ENCODE results near the gene ZNF319. TPM values are rescaled to one million over a fixed set of nuclear protein-coding genes. Genes with fewer than 3 reads are reported as not detected.

Gene ZNF319
- total and polyA plus RNA-seq, 2 experiments from 2014 or later: 1.7 to 10.0 TPM

DNA sequence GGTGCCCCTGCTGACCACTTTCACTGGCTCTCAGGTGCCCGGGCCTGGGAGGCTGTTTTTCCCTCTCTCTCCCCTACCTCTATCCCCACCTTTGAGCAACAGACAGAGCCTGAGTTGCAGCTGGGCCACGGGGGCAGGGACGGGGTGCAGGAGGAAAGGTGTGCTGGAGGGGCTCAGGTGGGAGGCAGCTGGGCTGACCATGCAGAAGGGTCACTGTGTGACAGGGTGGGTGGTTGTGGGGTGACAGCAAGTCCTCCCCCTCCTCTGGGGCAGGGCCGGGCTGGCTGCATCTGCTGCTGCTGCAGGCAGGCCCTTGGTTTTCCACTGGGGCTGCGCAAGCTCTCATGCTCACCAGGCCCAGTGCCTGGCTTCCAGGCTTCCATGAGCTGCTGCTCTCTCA, 6.6 kb downstream of the ZNF319 start:
- Histone ChIP-seq H3K36me3 (ENCODE audit: insufficient read depth) (no peaks in the 10 kb centered on the region), H3K9me2 (ENCODE audit: insufficient read depth) (no peaks in the 10 kb centered on the region), H4K20me1 (replicated peaks; ENCODE audit: insufficient read depth) (no peaks in the 10 kb centered on the region), H3K4me2 (no peak overlapping the region), H3K4me3 (no peak overlapping the region), H3F3A (replicated peaks; ENCODE audit: low read depth) (no peaks in the 10 kb centered on the region), H3K27ac (ENCODE audit: low read depth) (no peak overlapping the region), H3K79me2 (replicated peaks; ENCODE audit: insufficient read depth) (no peaks in the 10 kb centered on the region), H3K27me3 (ENCODE audit: insufficient read depth) (no peaks in the 10 kb centered on the region), H2AFZ (no peak overlapping the region), H3K4me1 (ENCODE audit: insufficient read depth) (no peaks in the 10 kb centered on the region; the same call in 1 of the 2 replicates)
- H3K4me1 Mint-ChIP-seq: peaks cover 21% of the 10 kb centered on the region
- no peak for TF ChIP-seq STAT1 (IDR thresholded peaks at IDR 0.05; ENCODE audit: unreplicated experiment)
- no peak for TF ChIP-seq EZH2phosphoT487 (IDR thresholded peaks at IDR 0.05; ENCODE audit: unreplicated experiment)
- no peak for TF ChIP-seq NANOG (IDR thresholded peaks at IDR 0.05; ENCODE audit: borderline replicate concordance)
- no peak for TF ChIP-seq POLR2AphosphoS5 (IDR thresholded peaks at IDR 0.05; ENCODE audit: low read depth)
- no peak for TF ChIP-seq ZNF114 (CRISPR knock-in tag; IDR thresholded peaks at IDR 0.05)
- TF ChIP-seq JUNB (IDR thresholded peaks at IDR 0.05; ENCODE audit: unreplicated experiment): no peak
- TF ChIP-seq, protein P1, sequence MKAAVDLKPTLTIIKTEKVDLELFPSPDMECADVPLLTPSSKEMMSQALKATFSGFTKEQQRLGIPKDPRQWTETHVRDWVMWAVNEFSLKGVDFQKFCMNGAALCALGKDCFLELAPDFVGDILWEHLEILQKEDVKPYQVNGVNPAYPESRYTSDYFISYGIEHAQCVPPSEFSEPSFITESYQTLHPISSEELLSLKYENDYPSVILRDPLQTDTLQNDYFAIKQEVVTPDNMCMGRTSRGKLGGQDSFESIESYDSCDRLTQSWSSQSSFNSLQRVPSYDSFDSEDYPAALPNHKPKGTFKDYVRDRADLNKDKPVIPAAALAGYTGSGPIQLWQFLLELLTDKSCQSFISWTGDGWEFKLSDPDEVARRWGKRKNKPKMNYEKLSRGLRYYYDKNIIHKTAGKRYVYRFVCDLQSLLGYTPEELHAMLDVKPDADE (IDR thresholded peaks at IDR 0.05): no peak
- TF ChIP-seq, protein P2, sequence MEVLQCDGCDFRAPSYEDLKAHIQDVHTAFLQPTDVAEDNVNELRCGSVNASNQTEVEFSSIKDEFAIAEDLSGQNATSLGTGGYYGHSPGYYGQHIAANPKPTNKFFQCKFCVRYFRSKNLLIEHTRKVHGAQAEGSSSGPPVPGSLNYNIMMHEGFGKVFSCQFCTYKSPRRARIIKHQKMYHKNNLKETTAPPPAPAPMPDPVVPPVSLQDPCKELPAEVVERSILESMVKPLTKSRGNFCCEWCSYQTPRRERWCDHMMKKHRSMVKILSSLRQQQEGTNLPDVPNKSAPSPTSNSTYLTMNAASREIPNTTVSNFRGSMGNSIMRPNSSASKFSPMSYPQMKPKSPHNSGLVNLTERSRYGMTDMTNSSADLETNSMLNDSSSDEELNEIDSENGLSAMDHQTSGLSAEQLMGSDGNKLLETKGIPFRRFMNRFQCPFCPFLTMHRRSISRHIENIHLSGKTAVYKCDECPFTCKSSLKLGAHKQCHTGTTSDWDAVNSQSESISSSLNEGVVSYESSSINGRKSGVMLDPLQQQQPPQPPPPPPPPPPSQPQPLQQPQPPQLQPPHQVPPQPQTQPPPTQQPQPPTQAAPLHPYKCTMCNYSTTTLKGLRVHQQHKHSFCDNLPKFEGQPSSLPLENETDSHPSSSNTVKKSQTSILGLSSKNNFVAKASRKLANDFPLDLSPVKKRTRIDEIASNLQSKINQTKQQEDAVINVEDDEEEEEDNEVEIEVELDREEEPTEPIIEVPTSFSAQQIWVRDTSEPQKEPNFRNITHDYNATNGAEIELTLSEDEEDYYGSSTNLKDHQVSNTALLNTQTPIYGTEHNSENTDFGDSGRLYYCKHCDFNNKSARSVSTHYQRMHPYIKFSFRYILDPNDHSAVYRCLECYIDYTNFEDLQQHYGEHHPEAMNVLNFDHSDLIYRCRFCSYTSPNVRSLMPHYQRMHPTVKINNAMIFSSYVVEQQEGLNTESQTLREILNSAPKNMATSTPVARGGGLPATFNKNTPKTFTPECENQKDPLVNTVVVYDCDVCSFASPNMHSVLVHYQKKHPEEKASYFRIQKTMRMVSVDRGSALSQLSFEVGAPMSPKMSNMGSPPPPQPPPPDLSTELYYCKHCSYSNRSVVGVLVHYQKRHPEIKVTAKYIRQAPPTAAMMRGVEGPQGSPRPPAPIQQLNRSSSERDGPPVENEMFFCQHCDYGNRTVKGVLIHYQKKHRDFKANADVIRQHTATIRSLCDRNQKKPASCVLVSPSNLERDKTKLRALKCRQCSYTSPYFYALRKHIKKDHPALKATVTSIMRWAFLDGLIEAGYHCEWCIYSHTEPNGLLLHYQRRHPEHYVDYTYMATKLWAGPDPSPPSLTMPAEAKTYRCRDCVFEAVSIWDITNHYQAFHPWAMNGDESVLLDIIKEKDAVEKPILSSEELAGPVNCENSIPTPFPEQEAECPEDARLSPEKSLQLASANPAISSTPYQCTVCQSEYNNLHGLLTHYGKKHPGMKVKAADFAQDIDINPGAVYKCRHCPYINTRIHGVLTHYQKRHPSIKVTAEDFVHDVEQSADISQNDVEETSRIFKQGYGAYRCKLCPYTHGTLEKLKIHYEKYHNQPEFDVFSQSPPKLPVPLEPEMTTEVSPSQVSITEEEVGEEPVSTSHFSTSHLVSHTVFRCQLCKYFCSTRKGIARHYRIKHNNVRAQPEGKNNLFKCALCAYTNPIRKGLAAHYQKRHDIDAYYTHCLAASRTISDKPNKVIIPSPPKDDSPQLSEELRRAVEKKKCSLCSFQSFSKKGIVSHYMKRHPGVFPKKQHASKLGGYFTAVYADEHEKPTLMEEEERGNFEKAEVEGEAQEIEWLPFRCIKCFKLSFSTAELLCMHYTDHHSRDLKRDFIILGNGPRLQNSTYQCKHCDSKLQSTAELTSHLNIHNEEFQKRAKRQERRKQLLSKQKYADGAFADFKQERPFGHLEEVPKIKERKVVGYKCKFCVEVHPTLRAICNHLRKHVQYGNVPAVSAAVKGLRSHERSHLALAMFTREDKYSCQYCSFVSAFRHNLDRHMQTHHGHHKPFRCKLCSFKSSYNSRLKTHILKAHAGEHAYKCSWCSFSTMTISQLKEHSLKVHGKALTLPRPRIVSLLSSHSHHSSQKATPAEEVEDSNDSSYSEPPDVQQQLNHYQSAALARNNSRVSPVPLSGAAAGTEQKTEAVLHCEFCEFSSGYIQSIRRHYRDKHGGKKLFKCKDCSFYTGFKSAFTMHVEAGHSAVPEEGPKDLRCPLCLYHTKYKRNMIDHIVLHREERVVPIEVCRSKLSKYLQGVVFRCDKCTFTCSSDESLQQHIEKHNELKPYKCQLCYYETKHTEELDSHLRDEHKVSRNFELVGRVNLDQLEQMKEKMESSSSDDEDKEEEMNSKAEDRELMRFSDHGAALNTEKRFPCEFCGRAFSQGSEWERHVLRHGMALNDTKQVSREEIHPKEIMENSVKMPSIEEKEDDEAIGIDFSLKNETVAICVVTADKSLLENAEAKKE (CRISPR knock-in tag; IDR thresholded peaks at IDR 0.05): no peak
- TF ChIP-seq, protein P3, sequence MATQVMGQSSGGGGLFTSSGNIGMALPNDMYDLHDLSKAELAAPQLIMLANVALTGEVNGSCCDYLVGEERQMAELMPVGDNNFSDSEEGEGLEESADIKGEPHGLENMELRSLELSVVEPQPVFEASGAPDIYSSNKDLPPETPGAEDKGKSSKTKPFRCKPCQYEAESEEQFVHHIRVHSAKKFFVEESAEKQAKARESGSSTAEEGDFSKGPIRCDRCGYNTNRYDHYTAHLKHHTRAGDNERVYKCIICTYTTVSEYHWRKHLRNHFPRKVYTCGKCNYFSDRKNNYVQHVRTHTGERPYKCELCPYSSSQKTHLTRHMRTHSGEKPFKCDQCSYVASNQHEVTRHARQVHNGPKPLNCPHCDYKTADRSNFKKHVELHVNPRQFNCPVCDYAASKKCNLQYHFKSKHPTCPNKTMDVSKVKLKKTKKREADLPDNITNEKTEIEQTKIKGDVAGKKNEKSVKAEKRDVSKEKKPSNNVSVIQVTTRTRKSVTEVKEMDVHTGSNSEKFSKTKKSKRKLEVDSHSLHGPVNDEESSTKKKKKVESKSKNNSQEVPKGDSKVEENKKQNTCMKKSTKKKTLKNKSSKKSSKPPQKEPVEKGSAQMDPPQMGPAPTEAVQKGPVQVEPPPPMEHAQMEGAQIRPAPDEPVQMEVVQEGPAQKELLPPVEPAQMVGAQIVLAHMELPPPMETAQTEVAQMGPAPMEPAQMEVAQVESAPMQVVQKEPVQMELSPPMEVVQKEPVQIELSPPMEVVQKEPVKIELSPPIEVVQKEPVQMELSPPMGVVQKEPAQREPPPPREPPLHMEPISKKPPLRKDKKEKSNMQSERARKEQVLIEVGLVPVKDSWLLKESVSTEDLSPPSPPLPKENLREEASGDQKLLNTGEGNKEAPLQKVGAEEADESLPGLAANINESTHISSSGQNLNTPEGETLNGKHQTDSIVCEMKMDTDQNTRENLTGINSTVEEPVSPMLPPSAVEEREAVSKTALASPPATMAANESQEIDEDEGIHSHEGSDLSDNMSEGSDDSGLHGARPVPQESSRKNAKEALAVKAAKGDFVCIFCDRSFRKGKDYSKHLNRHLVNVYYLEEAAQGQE (IDR thresholded peaks at IDR 0.05; ENCODE audit: unreplicated experiment): no peak
- no peaks in the 10 kb centered on the region for H3K9me3 Mint-ChIP-seq
- ATAC-seq: no peak
- H3K27ac Mint-ChIP-seq: no peak overlapping the region
- no peak overlapping the region for H3K4me3 Mint-ChIP-seq
- H3K27me3 Mint-ChIP-seq (ENCODE audit: insufficient read depth, low read depth, poor library complexity): peaks cover 19% of the 10 kb centered on the region
- H3K36me3 Mint-ChIP-seq (ENCODE audit: low read depth): peaks cover 6% of the 10 kb centered on the region; the same call in 2 of the 3 replicates
- no peak for DNase-seq (ENCODE audit: low spot score)
